ENCODE results near the gene EPHB2. TPM values are rescaled to one million over a fixed set of nuclear protein-coding genes. Genes with fewer than 3 reads are reported as not detected.

EPHB2 gene
- polyA plus RNA-seq, 1 donor from 2014 or later = 22.8 TPM

GRCh38 chr1:22806584-22806983, 95.9 kb downstream of the EPHB2 start:
- H3K4me2 ChIP-seq (ENCODE audit: low read length) = no peak overlapping the region
- H3K79me2 ChIP-seq (replicated peaks; ENCODE audit: insufficient read depth, low read length) = no peaks in the 10 kb centered on the region
- no peaks in the 10 kb centered on the region for H3K36me3 ChIP-seq (ENCODE audit: insufficient read depth, low read length)
- no peak for TF ChIP-seq RAD21 (conservative IDR thresholded peaks at IDR 0.05)
- no peak for TF ChIP-seq POLR2AphosphoS5 (IDR thresholded peaks at IDR 0.05)
- TF ChIP-seq, protein P1, sequence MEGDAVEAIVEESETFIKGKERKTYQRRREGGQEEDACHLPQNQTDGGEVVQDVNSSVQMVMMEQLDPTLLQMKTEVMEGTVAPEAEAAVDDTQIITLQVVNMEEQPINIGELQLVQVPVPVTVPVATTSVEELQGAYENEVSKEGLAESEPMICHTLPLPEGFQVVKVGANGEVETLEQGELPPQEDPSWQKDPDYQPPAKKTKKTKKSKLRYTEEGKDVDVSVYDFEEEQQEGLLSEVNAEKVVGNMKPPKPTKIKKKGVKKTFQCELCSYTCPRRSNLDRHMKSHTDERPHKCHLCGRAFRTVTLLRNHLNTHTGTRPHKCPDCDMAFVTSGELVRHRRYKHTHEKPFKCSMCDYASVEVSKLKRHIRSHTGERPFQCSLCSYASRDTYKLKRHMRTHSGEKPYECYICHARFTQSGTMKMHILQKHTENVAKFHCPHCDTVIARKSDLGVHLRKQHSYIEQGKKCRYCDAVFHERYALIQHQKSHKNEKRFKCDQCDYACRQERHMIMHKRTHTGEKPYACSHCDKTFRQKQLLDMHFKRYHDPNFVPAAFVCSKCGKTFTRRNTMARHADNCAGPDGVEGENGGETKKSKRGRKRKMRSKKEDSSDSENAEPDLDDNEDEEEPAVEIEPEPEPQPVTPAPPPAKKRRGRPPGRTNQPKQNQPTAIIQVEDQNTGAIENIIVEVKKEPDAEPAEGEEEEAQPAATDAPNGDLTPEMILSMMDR (IDR thresholded peaks at IDR 0.05; ENCODE audit: poor library complexity, severe bottlenecking) = no peak
- TF ChIP-seq SMC3 (conservative IDR thresholded peaks at IDR 0.05; ENCODE audit: poor library complexity) = no peak
- TF ChIP-seq TAF1 (IDR thresholded peaks at IDR 0.05; ENCODE audit: low read depth) = no peak
- no peak for TF ChIP-seq EP300 (conservative IDR thresholded peaks at IDR 0.05; ENCODE audit: poor library complexity, severe bottlenecking)
- no peak for TF ChIP-seq EZH2 (IDR thresholded peaks at IDR 0.05; ENCODE audit: borderline replicate concordance, insufficient read depth, low read length, poor library complexity, severe bottlenecking)
- no peak for TF ChIP-seq MXI1 (conservative IDR thresholded peaks at IDR 0.05; ENCODE audit: poor library complexity, severe bottlenecking)
- no peak for TF ChIP-seq REST (IDR thresholded peaks at IDR 0.05; ENCODE audit: borderline replicate concordance)
- H3K27ac ChIP-seq (ENCODE audit: low read length) = no peak overlapping the region
- no peaks in the 10 kb centered on the region for H3K9me3 ChIP-seq (ENCODE audit: low read length)
- no peak overlapping the region for H3K4me3 ChIP-seq (ENCODE audit: low read length)
- no peaks in the 10 kb centered on the region for H3K9me2 ChIP-seq (ENCODE audit: insufficient read depth, low read length)
- H3K9ac ChIP-seq (ENCODE audit: low read length) = peak overlapping the region; percentile 32
- no peak overlapping the region for H2AFZ ChIP-seq (ENCODE audit: low read depth, low read length)
- H3K27me3 ChIP-seq (ENCODE audit: insufficient read depth, low read depth, low read length) = no peaks in the 10 kb centered on the region
- no peaks in the 10 kb centered on the region for H3F3A ChIP-seq (ENCODE audit: insufficient read depth, low read length, poor library complexity, severe bottlenecking)
- H4K20me1 ChIP-seq (ENCODE audit: insufficient read depth) = no peaks in the 10 kb centered on the region

GRCh38 chr1:22807340-22807739, 96.7 kb downstream of the EPHB2 start:
- Histone ChIP-seq H4K20me1 (ENCODE audit: insufficient read depth) (no peaks in the 10 kb centered on the region), H3K27ac (ENCODE audit: low read length) (no peak overlapping the region), H3K9me3 (ENCODE audit: low read length) (no peaks in the 10 kb centered on the region), H3F3A (ENCODE audit: insufficient read depth, low read length, poor library complexity, severe bottlenecking) (no peaks in the 10 kb centered on the region), H2AFZ (ENCODE audit: low read depth, low read length) (no peak overlapping the region), H3K9me2 (ENCODE audit: insufficient read depth, low read length) (no peaks in the 10 kb centered on the region), H3K36me3 (ENCODE audit: insufficient read depth, low read length) (no peaks in the 10 kb centered on the region), H3K9ac (ENCODE audit: low read length) (no peak overlapping the region), H3K27me3 (ENCODE audit: insufficient read depth, low read depth, low read length) (no peaks in the 10 kb centered on the region), H3K4me2 (ENCODE audit: low read length) (no peak overlapping the region), H3K79me2 (replicated peaks; ENCODE audit: insufficient read depth, low read length) (no peaks in the 10 kb centered on the region), H3K4me3 (ENCODE audit: low read length) (no peak overlapping the region)
- TF ChIP-seq MXI1 (conservative IDR thresholded peaks at IDR 0.05; ENCODE audit: poor library complexity, severe bottlenecking) (no peak), EZH2 (IDR thresholded peaks at IDR 0.05; ENCODE audit: borderline replicate concordance, insufficient read depth, low read length, poor library complexity, severe bottlenecking) (no peak), TAF1 (IDR thresholded peaks at IDR 0.05; ENCODE audit: low read depth) (no peak), RAD21 (conservative IDR thresholded peaks at IDR 0.05) (no peak), SMC3 (conservative IDR thresholded peaks at IDR 0.05; ENCODE audit: poor library complexity) (no peak), REST (IDR thresholded peaks at IDR 0.05; ENCODE audit: borderline replicate concordance) (no peak), EP300 (conservative IDR thresholded peaks at IDR 0.05; ENCODE audit: poor library complexity, severe bottlenecking) (no peak), POLR2AphosphoS5 (IDR thresholded peaks at IDR 0.05) (no peak)
- TF ChIP-seq, protein P1 (IDR thresholded peaks at IDR 0.05; ENCODE audit: poor library complexity, severe bottlenecking) = no peak
